ENCODE measurements around the gene TRIP10.
"Not testable (repeated sequence)": the region's sequence is repeated elsewhere in the genome, so short reads cannot be mapped to it uniquely, and the experiment has no call there.

The TRIP10 gene

DNA sequence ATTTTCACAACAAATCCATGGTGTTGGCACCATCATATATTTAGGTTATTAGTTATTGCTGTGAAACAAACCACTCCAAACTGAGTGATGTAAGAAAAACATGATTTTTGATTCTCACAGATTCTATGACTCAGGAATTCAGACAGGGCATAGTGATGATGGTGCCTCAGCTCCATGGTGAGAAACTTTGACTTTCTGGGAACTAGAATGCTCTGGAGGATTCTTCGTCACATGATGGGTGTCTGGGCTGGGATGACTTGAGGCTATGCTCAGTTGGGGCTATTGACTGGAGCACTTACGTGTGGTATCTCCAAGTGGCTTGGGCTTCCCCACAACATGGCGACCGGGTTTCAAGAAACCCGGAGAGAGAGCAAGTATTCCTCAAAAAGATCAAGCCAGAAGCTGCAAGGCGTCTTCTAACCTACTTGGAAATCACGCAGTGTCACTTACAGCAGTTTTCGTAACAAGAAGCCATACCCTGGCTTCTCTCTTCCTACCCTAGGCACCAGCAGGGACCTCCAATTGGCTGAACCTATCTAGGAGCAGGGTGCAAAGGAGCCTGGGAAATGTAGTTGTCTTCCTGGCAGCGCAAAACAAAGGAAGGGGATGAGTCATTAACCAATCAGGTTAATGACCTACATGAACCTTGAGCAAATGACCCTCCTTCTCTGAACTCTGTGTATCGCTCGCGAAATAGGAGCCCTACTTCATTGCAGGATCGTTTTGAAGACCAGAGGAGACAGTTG is 55.4 kb downstream of the TRIP10 start:
- no peak for DNase-seq (ENCODE audit: low spot score)

DNA sequence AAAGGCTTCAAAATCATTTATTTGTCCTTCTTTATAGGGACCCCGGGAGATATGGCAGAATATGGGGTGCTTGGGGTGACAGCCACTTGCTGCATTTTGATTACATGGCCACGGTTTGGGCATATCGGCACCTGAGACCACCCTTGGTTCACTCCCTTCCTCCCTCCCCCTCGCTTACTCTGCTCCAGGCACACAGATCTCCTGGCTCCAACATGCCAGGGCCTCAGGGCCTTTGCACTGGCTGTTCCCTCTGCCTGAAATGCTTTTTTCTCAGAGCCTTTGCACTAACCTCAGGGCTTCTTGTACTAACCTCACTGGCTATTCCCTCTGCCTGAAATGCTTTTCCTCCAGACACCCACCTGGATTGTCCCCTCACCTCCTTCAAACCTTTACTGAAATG is 56.8 kb downstream of the TRIP10 start:
- DNase-seq (ENCODE audit: low spot score) = no peak

DNA sequence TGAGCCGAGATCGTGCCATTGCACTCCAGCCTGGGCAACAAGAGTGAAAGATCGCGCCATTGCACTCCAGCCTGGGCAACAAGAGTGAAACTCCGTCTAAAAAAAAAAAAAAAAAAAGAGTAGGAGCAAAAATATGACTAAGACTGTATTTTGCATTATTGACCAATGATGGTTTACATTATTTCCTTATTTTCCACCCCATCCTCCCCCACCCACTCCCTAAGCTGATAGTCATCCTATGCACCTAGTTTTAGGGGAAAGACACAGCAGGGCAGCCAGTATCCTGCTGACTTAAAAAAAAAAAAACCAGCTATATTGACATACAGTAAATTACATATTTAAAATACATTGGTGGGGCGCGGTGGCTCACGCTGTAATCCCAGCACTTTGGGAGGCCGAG is 58.2 kb downstream of the TRIP10 start:
- DNase-seq (ENCODE audit: low spot score) = no peak

DNA sequence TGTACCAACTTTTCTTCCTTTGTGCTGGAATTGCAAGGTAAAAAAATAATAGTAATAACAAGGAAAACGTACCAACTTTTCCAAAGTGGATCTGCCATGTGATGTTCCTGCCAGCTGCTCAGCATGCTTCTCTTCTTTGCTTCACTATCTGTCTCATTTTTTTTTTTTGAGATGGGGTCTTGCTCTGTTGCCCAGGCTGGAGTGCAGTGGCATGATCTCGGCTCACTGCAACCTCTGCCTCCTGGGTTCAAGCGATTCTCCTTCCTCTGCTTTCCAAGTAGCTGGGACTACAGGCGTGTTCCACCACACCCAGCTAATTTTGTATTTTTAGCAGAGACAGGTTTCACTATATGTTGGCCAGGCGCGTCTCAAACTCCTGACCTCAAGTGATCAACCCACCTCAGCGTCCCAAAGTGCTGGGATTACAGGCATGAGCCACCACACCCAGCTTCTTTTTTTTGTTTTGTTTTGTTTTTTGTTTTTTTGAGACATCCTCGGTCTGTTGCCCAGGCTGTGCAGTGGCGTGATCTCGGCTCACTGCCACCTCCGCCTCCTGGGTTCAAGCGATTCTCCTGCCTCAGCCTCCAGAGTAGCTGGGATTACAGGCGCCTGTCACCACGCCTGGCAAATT is 60.8 kb downstream of the TRIP10 start:
- not testable (repeated sequence) for DNase-seq (ENCODE audit: low spot score)

DNA sequence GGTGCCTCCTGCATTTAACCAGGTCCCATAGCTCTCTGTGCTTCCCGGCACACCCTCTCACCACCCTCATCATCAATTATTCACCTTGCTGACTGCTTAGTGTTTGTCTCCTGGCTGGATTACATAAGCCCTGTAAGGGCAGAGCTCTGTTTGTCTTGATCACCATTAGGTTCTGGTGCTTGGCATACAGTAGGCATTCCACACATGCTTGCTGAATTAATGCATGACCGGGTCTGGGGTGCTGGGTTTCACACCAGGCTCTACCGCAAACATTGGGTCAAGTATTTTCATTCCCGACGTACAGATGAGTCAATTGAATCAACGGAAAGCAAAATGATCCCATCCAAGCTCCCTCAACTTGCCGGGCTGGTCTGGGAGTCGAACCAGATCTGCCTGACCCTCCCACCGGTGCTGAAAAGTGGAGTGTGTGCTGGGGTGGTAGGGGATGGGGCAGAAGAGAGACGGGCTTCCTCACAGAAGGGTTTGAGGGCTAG is 61.6 kb downstream of the TRIP10 start:
- DNase-seq (ENCODE audit: low spot score) = no peak
